ENCODE measurements around the gene WDR62.

WDR62 gene

GRCh38 chr19:36081894-36082293, 27.2 kb downstream of the WDR62 start:
- DNase-seq = no peak

DNA sequence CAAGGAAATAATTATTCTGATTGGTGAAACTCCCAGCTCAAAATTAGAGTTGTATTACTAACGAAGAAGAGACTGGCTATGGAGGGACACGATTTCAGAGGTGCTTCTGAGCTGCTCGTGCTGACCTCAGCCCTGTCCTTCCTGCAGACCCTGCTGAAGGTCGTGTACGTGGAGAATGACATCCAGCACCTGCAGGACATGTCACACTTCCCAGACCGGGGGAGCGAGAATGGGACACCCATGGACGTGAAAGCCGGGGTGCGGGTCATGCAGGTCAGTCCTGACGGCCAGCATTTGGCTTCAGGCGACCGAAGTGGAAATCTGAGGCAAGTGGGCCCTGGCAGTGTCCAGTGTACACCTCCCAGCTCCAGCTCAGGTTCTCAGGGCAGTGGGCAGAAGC, 28.2 kb downstream of the WDR62 start:
- no peak for DNase-seq

GRCh38 chr19:36084231-36085009, 29.7 kb downstream of the WDR62 start:
- DNase-seq = no peak

GRCh38 chr19:36086326-36086725, 31.6 kb downstream of the WDR62 start:
- no peak for DNase-seq

GRCh38 chr19:36089847-36090246, 35.1 kb downstream of the WDR62 start:
- DNase-seq = no peak

- DNase-seq = no peak
Observed at GRCh38 chr19:36090910-36091695, 36.4 kb downstream of the WDR62 start.

DNA sequence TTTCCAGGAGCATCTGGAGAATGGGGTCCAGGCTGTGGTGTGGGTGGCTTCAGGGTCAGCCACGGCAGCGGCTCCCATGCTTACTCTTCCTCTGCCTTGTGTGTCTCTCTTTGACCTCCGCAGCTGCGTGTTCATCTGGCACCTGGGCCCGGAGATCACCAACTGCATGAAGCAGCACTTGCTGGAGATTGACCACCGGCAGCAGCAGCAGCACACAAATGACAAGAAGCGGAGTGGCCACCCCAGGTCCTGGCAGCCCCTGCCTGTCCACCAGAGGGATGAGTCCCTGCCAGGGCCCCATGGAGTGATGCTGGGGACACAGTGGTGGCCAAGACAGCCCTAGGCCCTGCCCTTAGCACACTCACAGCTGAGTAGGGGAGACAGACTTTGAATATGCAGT, 37.9 kb downstream of the WDR62 start:
- no peak for DNase-seq

DNA sequence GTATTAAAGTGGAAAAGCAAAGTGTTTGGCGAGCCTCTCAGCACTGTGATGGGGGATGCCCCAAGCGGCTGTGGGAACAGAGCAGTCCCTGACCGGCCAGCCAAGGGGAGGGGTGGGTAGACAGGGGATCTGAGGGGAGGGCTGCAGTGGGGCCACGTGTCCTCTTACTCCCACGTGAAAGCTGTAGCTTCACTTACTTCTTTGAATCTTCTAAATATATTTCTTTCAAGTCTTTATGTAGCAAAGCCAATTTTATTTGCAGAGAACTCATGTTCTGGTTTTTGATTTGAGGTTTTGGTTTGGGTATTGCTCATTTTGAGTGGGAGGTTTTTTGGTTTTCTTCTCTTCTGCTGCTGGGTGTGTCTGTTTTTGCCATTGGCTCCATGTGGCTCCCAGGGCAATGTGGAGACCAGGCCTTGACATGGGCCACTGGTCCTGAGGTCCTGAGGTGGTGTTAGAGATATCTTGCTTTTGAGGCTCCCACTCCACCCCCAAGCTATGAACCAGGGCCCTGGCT, 38.5 kb downstream of the WDR62 start:
- no peak for DNase-seq

DNA sequence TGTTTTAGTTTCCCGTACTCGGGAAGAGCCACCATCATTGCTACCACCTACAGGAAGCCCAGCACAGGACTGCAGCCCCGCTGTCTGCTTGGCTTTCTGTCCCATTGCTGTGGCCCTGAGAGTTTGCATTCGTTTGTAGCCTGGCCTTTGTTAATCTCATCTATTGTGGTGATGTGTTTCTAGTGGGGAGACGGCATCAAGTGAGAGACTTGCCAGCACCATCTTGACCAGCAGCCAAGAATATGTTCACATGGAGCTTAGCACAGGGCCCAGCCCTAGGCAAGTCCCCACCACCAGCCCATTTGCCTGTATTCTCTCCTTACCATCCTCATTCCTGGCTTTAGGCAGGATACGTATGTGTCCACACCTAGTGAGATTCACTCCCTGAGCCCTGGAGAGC, 39.0 kb downstream of the WDR62 start:
- DNase-seq = no peak

GRCh38 chr19:36097036-36097435, 42.3 kb downstream of the WDR62 start:
- DNase-seq = no peak

GRCh38 chr19:36099166-36099785, 44.6 kb downstream of the WDR62 start:
- no peak for DNase-seq

DNA sequence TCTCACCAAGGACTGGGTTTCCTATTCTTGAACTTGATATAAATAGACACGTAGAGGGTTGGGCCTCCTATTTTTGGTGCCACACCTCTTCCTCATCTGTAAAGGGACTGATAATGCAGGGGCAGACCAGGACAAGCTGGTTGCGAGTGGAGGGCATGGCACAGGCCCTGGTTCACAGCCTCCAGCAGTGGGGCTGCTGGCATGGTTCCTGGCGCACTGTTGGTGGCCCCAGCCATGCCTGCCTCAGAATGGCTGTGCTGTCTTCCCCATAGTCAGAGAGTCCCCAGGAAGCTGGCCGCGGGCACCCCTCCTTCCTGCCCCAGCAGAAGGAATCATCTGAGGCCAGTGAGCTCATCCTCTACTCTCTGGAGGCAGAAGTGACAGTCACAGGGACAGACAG, 45.8 kb downstream of the WDR62 start:
- DNase-seq = no peak

DNA sequence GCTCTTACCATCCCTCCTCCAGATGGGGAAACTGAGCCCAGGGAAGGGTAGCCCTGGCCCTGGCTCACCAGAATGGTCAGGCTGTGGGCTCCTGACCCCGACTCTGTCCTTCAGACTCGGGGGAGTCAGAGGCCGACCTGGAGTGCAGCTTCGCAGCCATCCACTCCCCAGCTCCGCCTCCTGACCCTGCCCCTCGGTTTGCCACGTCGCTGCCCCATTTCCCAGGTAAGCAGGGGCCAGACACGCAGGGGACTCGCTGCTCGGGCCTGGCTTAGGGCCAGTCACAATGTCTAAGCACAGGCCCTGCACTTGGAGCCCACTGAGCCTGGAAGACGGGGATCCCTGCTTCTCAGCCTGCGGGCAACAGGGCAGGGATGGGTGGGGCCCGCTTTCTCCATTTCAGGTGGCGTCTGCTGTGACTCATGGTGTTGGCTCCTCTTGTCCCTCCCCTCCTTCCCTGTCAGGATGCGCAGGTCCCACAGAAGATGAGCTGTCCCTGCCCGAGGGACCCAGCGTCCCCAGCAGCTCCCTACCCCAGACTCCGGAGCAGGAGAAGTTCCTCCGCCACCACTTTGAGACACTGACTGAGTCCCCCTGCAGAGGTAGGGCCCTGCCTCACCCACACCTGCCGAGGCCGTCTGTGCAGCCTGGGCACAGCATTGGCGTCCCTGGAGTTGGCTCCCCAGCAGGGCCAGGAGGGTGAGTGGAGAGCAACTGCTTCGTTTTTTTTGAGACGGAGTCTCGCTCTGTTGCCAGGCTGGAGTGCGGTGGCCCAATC, 47.0 kb downstream of the WDR62 start:
- DNase-seq = no peak

DNA sequence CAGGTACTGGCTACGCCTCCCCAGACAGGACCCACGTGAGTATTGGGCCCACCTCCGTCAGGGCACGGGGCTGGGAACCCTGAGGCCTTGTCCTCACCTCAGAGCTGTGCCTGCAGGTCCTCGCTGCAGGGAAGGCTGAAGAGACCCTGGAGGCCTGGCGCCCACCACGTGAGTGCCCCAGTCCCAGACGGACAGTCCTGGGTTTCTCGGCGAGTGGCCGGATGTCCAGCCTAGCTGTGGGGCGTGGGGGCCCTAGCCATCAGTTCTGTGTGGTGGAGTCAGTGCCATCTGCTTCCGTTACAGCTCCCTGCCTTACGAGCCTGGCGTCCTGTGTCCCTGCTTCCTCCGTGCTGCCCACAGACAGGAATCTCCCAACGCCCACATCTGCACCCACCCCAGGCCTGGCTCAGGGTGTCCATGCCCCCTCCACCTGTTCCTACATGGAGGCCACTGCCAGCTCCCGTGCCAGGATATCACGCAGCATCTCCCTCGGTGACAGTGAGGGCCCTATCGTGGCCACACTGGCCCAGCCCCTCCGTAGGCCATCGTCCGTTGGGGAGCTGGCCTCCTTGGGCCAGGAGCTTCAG, 48.4 kb downstream of the WDR62 start:
- DNase-seq = no peak

GRCh38 chr19:36103842-36104552, 49.3 kb downstream of the WDR62 start:
- DNase-seq = no peak

DNA sequence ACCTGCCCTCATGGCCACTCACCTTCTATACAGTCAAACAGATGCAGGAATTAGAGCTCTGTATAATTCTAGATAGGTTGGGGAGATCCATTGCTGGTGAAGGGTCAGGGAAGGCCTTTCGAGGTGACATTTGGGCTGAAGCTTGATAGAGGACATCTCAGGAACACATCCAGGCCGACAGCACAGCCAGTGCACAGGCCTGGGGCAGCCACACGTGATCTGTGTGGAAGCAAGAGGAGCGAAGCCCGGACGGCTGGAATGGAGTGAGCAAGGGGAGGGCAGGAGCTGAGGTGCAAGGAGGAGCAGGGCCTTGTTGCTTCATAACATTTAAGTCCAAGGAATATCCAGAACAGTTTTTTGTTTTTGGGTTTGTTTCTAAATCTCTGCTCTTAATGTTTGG, 51.7 kb downstream of the WDR62 start:
- no peak for DNase-seq

- DNase-seq = no peak
Observed at GRCh38 chr19:36106991-36107390, 52.3 kb downstream of the WDR62 start.

GRCh38 chr19:36108684-36109083, 54.0 kb downstream of the WDR62 start:
- no peak for DNase-seq

DNA sequence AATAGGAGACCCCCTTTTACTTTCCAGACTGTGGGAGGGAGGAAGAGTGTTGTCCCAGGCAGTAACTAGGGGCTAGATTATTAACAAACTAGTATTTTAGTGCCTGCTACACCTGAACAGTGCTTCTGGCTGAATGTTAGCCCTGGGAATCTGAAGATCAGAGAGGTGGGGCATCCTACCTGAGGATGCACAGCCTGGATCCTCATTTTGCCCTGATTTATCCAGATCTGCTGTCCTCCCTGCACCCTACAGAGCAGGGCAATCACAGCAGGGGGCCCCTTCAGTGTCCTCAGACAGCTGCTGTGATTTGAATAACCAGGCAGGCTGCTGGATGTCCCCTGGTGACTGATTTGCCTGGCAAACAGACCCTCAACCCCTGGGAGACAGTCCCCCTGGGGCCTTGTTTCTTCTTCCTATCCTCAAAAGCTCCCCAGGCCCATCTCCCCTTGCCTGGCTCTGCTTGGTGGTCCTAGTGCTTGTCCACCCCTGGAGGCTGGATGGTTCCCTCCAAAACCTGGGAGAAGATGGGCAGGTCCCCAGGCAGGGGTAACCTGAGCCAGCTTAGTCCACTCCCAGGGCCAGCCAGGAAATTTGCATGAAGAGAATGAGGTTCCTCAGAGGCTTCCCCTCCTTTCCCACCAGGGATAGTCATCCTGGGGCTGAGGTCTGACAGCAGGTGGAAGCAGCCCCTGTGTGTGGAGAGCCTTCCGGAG, 55.9 kb downstream of the WDR62 start, which contains the start of gene OVOL3:
Gene OVOL3, plus strand, starts transcription at position 657 of the 713 bp plus-strand sequence. CDS start 60 bp downstream, outside the sequence.
- DNase-seq = no peak

GRCh38 chr19:36111200-36111539, 56.5 kb downstream of the WDR62 start:
- no peak for DNase-seq

DNA sequence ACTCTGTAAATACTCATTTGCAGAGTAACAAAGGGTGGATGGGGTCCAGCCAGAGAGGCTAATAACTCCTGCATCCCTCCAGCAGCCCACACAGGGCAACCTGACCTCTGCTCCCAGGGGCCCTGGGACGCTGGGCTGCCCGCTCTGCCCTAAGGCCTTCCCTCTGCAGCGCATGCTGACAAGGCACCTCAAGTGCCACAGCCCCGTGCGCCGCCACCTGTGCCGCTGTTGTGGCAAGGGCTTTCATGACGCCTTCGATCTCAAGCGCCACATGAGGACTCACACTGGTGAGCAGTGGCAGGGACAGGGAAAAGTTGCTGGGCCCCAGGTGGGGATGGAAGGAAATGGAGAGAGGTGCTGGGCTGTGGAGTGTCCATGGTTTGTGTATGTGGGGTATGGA, 58.0 kb downstream of the WDR62 start:
- no peak for DNase-seq
